ENCODE data around the gene EYA2.

Gene EYA2

GRCh38 chr20:47013606-47014005 is 119.0 kb downstream of the EYA2 start:
- no peak for DNase-seq

GRCh38 chr20:47016068-47016664 is 121.5 kb downstream of the EYA2 start:
- DNase-seq, result no peak

DNA sequence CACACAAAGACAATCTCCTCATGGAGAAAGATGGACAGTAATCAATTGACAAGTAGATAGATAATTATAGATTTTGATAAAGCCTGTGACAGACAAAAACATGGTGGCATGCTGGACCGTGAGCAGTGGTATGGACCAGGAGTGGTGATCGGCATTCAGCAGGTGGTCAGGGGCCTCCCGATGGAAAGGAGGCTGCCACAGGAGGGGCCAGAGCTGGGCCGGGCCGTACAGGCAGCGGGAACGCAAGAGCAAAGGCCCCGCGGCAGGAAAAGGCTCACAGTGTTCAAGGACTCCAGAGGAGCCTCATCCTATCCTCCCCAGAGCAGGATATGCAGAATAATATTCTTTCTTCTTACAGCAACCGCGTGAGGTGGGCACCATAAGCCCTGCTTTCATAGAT is 123.7 kb downstream of the EYA2 start:
- no peak for DNase-seq

GRCh38 chr20:47019121-47019824 is 124.6 kb downstream of the EYA2 start:
- no peak for DNase-seq

DNA sequence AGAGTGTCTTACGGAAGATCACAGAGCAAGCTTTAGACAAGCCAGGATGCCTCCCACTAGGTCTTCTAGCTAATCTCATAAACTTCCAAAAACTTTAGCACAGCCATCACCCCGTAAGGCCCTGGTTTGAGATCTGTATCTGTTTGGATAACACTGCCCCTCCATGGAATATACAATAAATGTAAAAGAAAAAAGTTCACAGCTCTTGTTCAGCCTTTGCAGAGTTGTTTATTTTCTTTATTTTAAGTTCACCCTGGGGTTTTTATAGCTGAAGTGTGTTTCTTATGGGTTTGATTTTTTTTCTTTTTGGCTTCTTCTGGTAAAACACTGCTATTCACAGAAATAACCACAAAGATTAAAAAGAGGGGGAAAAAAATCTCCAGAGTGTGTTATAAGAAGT is 125.6 kb downstream of the EYA2 start:
- DNase-seq, result no peak

GRCh38 chr20:47021850-47022249 is 127.2 kb downstream of the EYA2 start:
- DNase-seq, result no peak

GRCh38 chr20:47024461-47024937 is 129.9 kb downstream of the EYA2 start:
- no peak for DNase-seq

GRCh38 chr20:47027042-47027441 is 132.4 kb downstream of the EYA2 start:
- no peak for DNase-seq

- DNase-seq, result no peak
Measured at GRCh38 chr20:47027456-47027855, 132.8 kb downstream of the EYA2 start.

DNA sequence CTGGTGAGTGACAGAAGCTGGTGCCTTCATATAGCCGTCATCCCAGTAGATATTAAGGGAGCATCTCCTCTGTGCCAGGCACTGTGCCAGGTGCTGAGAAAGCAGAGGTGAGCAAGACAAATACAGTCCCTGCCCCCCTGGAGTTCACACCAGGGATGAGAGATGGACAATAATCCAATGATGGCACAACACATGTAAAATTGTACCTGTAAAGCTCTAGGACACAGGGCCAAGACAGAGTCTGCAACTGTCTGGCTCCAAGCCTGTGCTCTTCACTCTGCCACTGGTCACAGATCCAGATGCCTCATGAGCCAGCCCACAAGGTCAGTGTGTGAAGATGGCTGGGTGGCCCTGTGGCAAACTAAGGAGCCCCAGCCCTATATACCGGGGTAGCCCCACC is 133.8 kb downstream of the EYA2 start:
- no peak for DNase-seq

DNA sequence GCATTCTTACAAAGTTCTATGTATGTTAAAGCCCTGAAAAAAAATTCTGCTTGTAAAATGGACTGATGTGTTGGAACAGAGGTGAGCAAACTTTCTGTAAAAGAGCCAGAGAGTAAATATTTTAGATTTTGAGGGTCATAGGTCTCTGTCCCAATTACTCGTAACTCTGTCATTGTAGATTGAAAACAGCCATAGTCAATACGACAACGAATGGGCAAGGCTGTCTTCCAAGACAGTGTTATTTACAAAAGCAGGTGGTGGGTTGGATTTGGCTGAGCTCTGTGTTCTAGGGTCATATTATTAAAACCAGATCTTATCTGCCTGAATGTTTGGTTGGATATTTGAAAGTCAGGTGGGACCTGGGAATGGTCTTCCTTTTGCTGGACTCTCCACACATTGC is 135.2 kb downstream of the EYA2 start:
- no peak for DNase-seq

DNA sequence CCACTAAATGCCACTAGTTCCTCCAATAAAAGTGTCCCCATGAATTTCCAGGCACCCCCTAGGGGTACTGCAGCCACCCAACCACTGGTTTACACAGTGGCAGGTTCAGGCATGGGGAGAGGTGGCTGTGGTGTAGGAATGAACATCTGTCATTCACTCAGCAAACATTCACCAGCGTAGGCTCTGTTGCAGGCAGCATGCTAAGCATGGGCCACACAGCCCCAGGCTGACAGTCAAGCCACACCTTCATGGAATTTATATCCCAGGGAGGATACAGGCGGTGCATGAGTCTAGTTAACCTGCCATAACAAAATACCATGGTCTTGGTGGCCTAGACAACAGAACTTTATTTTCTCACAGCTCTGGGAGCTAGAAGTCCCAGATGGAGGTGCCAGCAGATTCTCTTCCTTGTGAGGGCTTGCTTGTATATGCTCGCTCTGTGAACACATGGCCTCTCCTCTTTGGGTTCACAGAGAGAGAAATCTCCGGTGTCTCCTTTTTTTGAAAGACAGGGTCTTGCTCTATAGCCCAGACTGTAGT is 135.7 kb downstream of the EYA2 start:
- no peak for DNase-seq

- no peak for DNase-seq
Measured at GRCh38 chr20:47031004-47031403, 136.4 kb downstream of the EYA2 start.

DNA sequence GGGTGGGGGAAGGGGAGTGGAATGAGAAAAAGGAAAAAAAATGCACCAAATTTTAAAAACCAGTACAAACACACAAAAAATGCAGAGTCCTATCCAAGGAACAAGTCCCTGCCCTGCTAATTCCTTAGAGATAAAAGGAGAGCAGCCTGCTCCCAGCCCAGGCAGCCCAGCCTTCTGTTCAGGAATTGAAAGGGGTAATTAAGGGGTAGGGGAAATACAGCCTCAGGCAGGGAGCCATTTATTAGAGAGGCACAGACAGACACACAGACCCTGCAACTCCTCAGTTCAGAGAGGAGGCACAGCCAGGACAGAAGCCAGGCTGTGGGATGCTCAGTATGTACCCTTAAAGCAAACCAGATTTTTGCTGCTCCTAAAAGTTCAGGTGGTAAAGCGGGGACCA is 137.2 kb downstream of the EYA2 start:
- DNase-seq, result no peak

DNA sequence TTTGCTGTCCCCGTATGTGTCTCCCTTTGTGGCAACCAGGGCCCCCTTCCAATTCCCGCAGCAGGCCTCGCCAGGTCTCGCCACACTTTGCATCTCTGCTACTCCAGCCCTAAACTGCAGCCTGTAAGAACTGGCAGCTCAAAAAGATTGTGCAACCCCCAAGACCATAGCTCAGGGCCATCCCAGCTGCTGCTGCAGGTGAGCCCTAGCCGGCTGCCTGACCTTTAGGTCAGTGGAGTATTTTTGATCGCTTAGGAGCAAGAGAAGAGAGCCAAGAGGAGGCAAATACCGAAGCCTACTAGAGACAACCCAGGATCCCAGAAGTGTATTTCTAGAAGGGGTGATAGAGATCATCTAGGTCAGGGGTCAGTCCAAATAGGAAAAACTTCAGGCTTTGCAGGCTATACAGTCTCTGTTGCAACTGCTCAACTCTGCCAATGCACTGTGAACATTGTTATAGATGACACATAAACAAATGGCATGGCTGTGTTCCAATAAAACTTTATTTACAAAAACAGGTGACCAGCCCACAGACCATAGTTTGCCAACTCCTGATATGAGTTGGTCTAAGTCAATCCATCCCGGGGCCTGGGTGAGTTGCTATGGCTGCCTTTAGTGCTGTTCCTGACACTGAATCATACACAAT is 138.4 kb downstream of the EYA2 start:
- DNase-seq, result no peak

DNA sequence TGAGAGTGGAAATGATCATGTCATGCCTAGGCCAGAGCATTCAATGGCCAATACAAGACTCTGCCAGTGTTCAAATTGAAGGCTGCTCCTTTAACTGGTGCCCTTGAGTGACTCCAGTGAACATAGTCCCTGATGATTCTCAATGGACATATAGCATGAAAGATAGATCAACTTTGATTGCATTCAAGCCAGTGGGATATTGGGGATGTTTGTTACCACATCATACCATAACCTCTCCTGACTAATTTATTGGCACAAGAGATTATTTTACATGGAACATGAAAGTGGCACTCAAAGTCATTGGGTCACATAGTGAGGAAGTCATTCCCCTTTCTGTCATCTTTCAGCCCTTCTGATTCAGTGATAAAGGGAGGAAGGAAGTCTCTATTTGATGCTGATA is 139.0 kb downstream of the EYA2 start:
- no peak for DNase-seq

DNA sequence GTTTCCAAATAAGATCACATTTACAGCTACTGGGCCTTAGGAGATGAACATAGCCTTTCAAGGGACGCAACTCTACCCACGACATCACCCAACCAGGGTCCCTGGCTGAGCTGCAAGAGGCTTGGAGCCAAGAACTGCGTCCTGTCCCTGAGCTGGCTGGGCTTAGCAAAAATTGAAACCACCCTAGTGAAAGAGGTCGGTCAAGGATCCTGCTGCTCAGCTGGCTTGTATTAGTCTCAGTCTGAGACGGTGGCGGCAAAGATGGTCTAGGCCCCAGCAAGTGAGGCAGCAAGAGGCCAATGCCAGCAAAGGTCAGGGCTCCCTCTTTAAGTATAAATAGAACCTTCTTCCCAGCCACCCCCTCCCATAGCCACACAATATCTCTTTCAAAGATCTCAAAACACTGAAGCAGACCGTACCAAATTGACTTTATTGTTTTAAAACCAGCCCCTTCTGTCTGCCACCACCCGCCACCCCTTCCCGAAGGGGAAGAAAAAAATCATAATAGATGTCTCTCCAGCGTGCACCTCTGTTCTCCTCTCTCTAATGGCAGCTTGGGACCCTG is 140.5 kb downstream of the EYA2 start:
- no peak for DNase-seq

GRCh38 chr20:47036091-47036870 is 141.6 kb downstream of the EYA2 start:
- DNase-seq, result no peak

GRCh38 chr20:47038566-47039560 is 144.2 kb downstream of the EYA2 start:
- no peak for DNase-seq

DNA sequence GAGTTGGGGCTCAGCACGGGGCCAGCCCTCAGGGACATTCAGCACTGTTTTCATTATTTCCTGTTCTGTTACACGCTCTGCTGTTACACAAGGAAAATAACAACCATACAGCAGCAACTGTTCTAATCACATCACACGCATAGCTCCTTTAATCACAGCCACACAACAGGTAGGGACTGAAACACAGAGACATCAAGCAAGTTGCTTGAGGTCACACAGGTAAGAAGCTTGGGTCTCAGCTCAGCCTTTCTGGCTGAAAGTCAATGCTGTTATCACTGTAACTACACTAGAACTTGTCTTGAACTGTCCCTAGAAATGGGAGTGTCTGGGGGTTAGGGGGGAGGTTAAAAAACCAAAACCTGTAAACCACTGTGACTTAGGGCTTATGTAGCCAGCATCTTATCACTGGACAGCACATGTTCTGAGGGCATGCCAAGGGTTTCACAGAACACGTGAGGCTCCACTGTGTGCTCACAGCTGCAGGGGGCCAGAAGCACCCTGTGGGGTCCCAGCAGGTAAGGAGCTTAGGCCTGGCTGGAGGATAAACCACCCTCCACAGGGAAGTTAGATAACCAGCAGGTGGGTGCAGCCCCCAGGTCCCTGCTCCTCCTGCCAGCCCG is 146.0 kb downstream of the EYA2 start:
- DNase-seq, result no peak

- no peak for DNase-seq
Measured at GRCh38 chr20:47041396-47041899, 146.8 kb downstream of the EYA2 start.

Measured in NCI-H1930 (cell line).